NCI-H146 (cell line): ENCODE data around the gene SHH.
"Not testable (repeated sequence)": the region's sequence is repeated elsewhere in the genome, so short reads cannot be mapped to it uniquely, and the experiment has no call there.

Experiments
- DNase-seq: peaks from one replicate; lab custom pipeline; 2025; lab: John Stamatoyannopoulos, UW

Gene SHH

GRCh38 chr7:155842496-155843265 is 30.4 kb upstream of the SHH start:
- no peak for DNase-seq

GRCh38 chr7:155840909-155841308 is 28.6 kb upstream of the SHH start:
- DNase-seq = no peak

- DNase-seq = no peak
Measured at GRCh38 chr7:155840262-155840885, 28.1 kb upstream of the SHH start.

- DNase-seq = no peak
Measured at GRCh38 chr7:155839461-155839860, 27.2 kb upstream of the SHH start.

- not testable (repeated sequence) for DNase-seq
Measured at GRCh38 chr7:155838312-155838711, 26.0 kb upstream of the SHH start.

GRCh38 chr7:155837126-155837479 is 24.8 kb upstream of the SHH start:
- DNase-seq = no peak

- no peak for DNase-seq
Measured at GRCh38 chr7:155836216-155837125, 24.2 kb upstream of the SHH start.

- no peak for DNase-seq
Measured at GRCh38 chr7:155835446-155836215, 23.4 kb upstream of the SHH start.

GRCh38 chr7:155834486-155835048 is 22.3 kb upstream of the SHH start:
- DNase-seq = no peak

GRCh38 chr7:155833651-155834050 is 21.4 kb upstream of the SHH start:
- no peak for DNase-seq

GRCh38 chr7:155832581-155832981 is 20.3 kb upstream of the SHH start:
- no peak for DNase-seq

- no peak for DNase-seq
Measured at GRCh38 chr7:155831807-155832524, 19.7 kb upstream of the SHH start.

GRCh38 chr7:155830961-155831806 is 18.9 kb upstream of the SHH start:
- DNase-seq = no peak

- DNase-seq = no peak
Measured at GRCh38 chr7:155829796-155830470, 17.7 kb upstream of the SHH start.

- no peak for DNase-seq
Measured at GRCh38 chr7:155825336-155825735, 13.1 kb upstream of the SHH start.

GRCh38 chr7:155824227-155824886 is 12.1 kb upstream of the SHH start:
- DNase-seq = no peak

- no peak for DNase-seq
Measured at GRCh38 chr7:155821851-155822250, 9.6 kb upstream of the SHH start.

GRCh38 chr7:155820788-155821187 is 8.5 kb upstream of the SHH start:
- DNase-seq = no peak

- no peak for DNase-seq
Measured at GRCh38 chr7:155820246-155820645, 8.0 kb upstream of the SHH start.
